ENCODE measurements around the gene ATXN7L2.

ATXN7L2 gene

GRCh38 chr1:109485001-109485400 lies 1.3 kb downstream of the ATXN7L2 start:
- TF ChIP-seq GATA2 (IDR thresholded peaks at IDR 0.05; ENCODE audit: low read depth, low read length) (no peak), GATA3 (IDR thresholded peaks at IDR 0.05; ENCODE audit: low read depth, low read length) (no peak)

GRCh38 chr1:109487261-109487660 lies 3.6 kb downstream of the ATXN7L2 start:
- TF ChIP-seq GATA3 (IDR thresholded peaks at IDR 0.05; ENCODE audit: low read depth, low read length) (no peak), GATA2 (IDR thresholded peaks at IDR 0.05; ENCODE audit: low read depth, low read length) (no peak)

- TF ChIP-seq GATA3 (IDR thresholded peaks at IDR 0.05; ENCODE audit: low read depth, low read length) (no peak), GATA2 (IDR thresholded peaks at IDR 0.05; ENCODE audit: low read depth, low read length) (no peak)
These were observed 4.5 kb downstream of the ATXN7L2 start for GRCh38 chr1:109488201-109488600.

- TF ChIP-seq GATA3 (IDR thresholded peaks at IDR 0.05; ENCODE audit: low read depth, low read length) (no peak), GATA2 (IDR thresholded peaks at IDR 0.05; ENCODE audit: low read depth, low read length) (no peak)
These were observed 5.0 kb downstream of the ATXN7L2 start for GRCh38 chr1:109488696-109489095.

- TF ChIP-seq GATA3 (IDR thresholded peaks at IDR 0.05; ENCODE audit: low read depth, low read length) (no peak), GATA2 (IDR thresholded peaks at IDR 0.05; ENCODE audit: low read depth, low read length) (no peak)
These were observed 6.6 kb downstream of the ATXN7L2 start for GRCh38 chr1:109490029-109490933.

- TF ChIP-seq GATA3 (IDR thresholded peaks at IDR 0.05; ENCODE audit: low read depth, low read length) (no peak), GATA2 (IDR thresholded peaks at IDR 0.05; ENCODE audit: low read depth, low read length) (no peak)
These were observed 7.2 kb downstream of the ATXN7L2 start for GRCh38 chr1:109490934-109491302.

- TF ChIP-seq GATA3 (IDR thresholded peaks at IDR 0.05; ENCODE audit: low read depth, low read length) = no peak
- no peak for TF ChIP-seq GATA2 (IDR thresholded peaks at IDR 0.05; ENCODE audit: low read depth, low read length)
These were observed 7.7 kb downstream of the ATXN7L2 start for GRCh38 chr1:109491372-109491771.

GRCh38 chr1:109492779-109493178 lies 9.1 kb downstream of the ATXN7L2 start:
- TF ChIP-seq GATA3 (IDR thresholded peaks at IDR 0.05; ENCODE audit: low read depth, low read length) (no peak), GATA2 (IDR thresholded peaks at IDR 0.05; ENCODE audit: low read depth, low read length) (no peak)

GRCh38 chr1:109493227-109493626 lies 9.5 kb downstream of the ATXN7L2 start:
- no peak for TF ChIP-seq GATA3 (IDR thresholded peaks at IDR 0.05; ENCODE audit: low read depth, low read length)
- TF ChIP-seq GATA2 (IDR thresholded peaks at IDR 0.05; ENCODE audit: low read depth, low read length) = no peak

- TF ChIP-seq GATA3 (IDR thresholded peaks at IDR 0.05; ENCODE audit: low read depth, low read length) = no peak
- no peak for TF ChIP-seq GATA2 (IDR thresholded peaks at IDR 0.05; ENCODE audit: low read depth, low read length)
These were observed 10.3 kb downstream of the ATXN7L2 start, which contains the start of gene CYB561D1 for GRCh38 chr1:109493805-109494539. Gene CYB561D1, plus strand, starts transcription at chr1:109494094. Its CDS starts 46 bp downstream, at chr1:109494140.

- TF ChIP-seq GATA3 (IDR thresholded peaks at IDR 0.05; ENCODE audit: low read depth, low read length) (no peak), GATA2 (IDR thresholded peaks at IDR 0.05; ENCODE audit: low read depth, low read length) (no peak)
These were observed 12.0 kb downstream of the ATXN7L2 start for GRCh38 chr1:109495738-109496137.

- TF ChIP-seq GATA2 (IDR thresholded peaks at IDR 0.05; ENCODE audit: low read depth, low read length) (no peak), GATA3 (IDR thresholded peaks at IDR 0.05; ENCODE audit: low read depth, low read length) (no peak)
These were observed 13.9 kb downstream of the ATXN7L2 start for GRCh38 chr1:109497449-109498160.

- TF ChIP-seq GATA2 (IDR thresholded peaks at IDR 0.05; ENCODE audit: low read depth, low read length) (no peak), GATA3 (IDR thresholded peaks at IDR 0.05; ENCODE audit: low read depth, low read length) (no peak)
These were observed 14.6 kb downstream of the ATXN7L2 start for GRCh38 chr1:109498161-109498801.

GRCh38 chr1:109499081-109499480 lies 15.4 kb downstream of the ATXN7L2 start:
- TF ChIP-seq GATA3 (IDR thresholded peaks at IDR 0.05; ENCODE audit: low read depth, low read length) (no peak), GATA2 (IDR thresholded peaks at IDR 0.05; ENCODE audit: low read depth, low read length) (no peak)

All from SH-SY5Y (cell line).